ENCODE data around the gene PML. TPM values are rescaled to one million over a fixed set of nuclear protein-coding genes. Genes with fewer than 3 reads are reported as not detected.
"Not testable (repeated sequence)": the region's sequence is repeated elsewhere in the genome, so short reads cannot be mapped to it uniquely, and the experiment has no call there.

PML gene
- total RNA-seq, 5 donors from 2014 or later (not counting 1 experiment from before 2014, with no cell fraction given): 43.0 to 79.8 (median 60.7) TPM

- H3K27me3 Mint-ChIP-seq: peaks cover 4 to 20% of the 10 kb centered on the region in 2 donors
- H3K9me3 Mint-ChIP-seq: no peaks in the 10 kb centered on the region
- ChIA-PET POLR2A (interaction anchor here (0.5 to 0.7 kb wide), 2 partner anchors 17 to 23 kb away, joined by 4 to 5 read pairs; no protein-coding TSS in a partner anchor), CTCF (interaction anchor here (0.6 to 3.8 kb wide), 33 partner anchors 9 to 1069 kb away, joined by 3 to 19 read pairs (median 4); partner anchors contain the start of genes PML (in 2 of the 2) and STOML1 (in 1 of the 2))
- peak overlapping the region in 1 of 2 donors; percentile 43 for H3K27ac Mint-ChIP-seq
- Histone ChIP-seq H3K36me3 (ENCODE audit: control insufficient read depth in 2 of 2, extremely low read depth in 1 of 2, insufficient read depth in 1 of 2, low read length in 1 of 2) (no peaks in the 10 kb centered on the region), H3K4me3 (ENCODE audit: control insufficient read depth in 1 of 2, extremely low read depth in 1 of 2, low read length in 1 of 2) (peak overlapping the region in 1 of 2 donors; percentile 26), H3K4me1 (ENCODE audit: control insufficient read depth in 1 of 2, extremely low read depth in 1 of 2, insufficient read depth in 2 of 2, low read length in 2 of 2) (peaks cover 2 to 26% of the 10 kb centered on the region in 2 experiments), H3K27me3 (replicated peaks in 1 of 2; ENCODE audit: control insufficient read depth in 2 of 2, extremely low read depth in 1 of 2, insufficient read depth in 2 of 2, low read length in 1 of 2) (peaks cover 0 to 25% of the 10 kb centered on the region in 2 experiments), H3K27ac (ENCODE audit: low read length) (no peak overlapping the region), H3K9me3 (no peaks in the 10 kb centered on the region)
- H3K4me1 Mint-ChIP-seq: peaks cover 31 to 34% (median 34%) of the 10 kb centered on the region in 3 donors
- H3K36me3 Mint-ChIP-seq: no peaks in the 10 kb centered on the region
- peak; percentile 53 to 87 (median 69) for DNase-seq
- peak; percentile 82 to 85 (median 84) for ATAC-seq (replicated peaks in 1 of 4)
- WGBS (ENCODE audit: insufficient coverage): 25% methylated on average over 20 of the region's 26 CpGs
- H3K4me3 Mint-ChIP-seq: peak overlapping the region in 2 of 3 donors; percentile 17 to 43
These were observed 21.4 kb upstream of the PML start for GRCh38 chr15:73972984-73973682.

- not testable (repeated sequence) for H3K27ac Mint-ChIP-seq; ATAC-seq (replicated peaks in 1 of 4); H3K36me3 Mint-ChIP-seq; H3K4me3 ChIP-seq (ENCODE audit: control insufficient read depth in 1 of 2, extremely low read depth in 1 of 2, low read length in 1 of 2); H3K9me3 Mint-ChIP-seq; H3K27ac ChIP-seq (ENCODE audit: low read length); H3K9me3 ChIP-seq; H3K36me3 ChIP-seq (ENCODE audit: control insufficient read depth in 2 of 2, extremely low read depth in 1 of 2, insufficient read depth in 1 of 2, low read length in 1 of 2); DNase-seq; H3K4me3 Mint-ChIP-seq
- H3K4me1 ChIP-seq (ENCODE audit: control insufficient read depth in 1 of 2, extremely low read depth in 1 of 2, insufficient read depth in 2 of 2, low read length in 2 of 2): peaks cover 2 to 26% of the 10 kb centered on the region in 2 experiments
- CTCF ChIA-PET: interaction anchor here (0.6 to 3.8 kb wide), 13 partner anchors 8 to 1673 kb away, joined by 3 to 19 read pairs (median 5); partner anchors contain the start of gene PML (in 1 of the 2)
- Mint-ChIP-seq H3K4me1 (peaks cover 28 to 34% (median 30%) of the 10 kb centered on the region in 3 donors), H3K27me3 (peaks cover 4 to 20% of the 10 kb centered on the region in 2 donors)
- H3K27me3 ChIP-seq (replicated peaks in 1 of 2; ENCODE audit: control insufficient read depth in 2 of 2, extremely low read depth in 1 of 2, insufficient read depth in 2 of 2, low read length in 1 of 2): peaks cover 0 to 29% of the 10 kb centered on the region in 2 experiments
- POLR2A ChIA-PET: interaction anchor here (0.6 kb wide), 2 partner anchors 19 to 54 kb away, joined by 3 to 4 read pairs; no protein-coding TSS in a partner anchor
- 98% methylated on average over 39 of the region's 39 CpGs for WGBS (ENCODE audit: insufficient coverage)
These were observed 20.8 kb upstream of the PML start for GRCh38 chr15:73973683-73974200.

GRCh38 chr15:73975440-73976125, 18.9 kb upstream of the PML start:
- H3K4me3 Mint-ChIP-seq: peak overlapping the region in 1 of 3 donors; percentile 61
- ATAC-seq (replicated peaks in 1 of 4) (peak in 2 of 4 experiments; percentile 62 to 76), DNase-seq (peak in 25 of 35 experiments; percentile 23 to 72 (median 53))
- WGBS (ENCODE audit: insufficient coverage): 36% methylated on average over 9 of the region's 18 CpGs
- H3K4me1 ChIP-seq (ENCODE audit: control insufficient read depth in 1 of 2, extremely low read depth in 1 of 2, insufficient read depth in 2 of 2, low read length in 2 of 2): peaks cover 2 to 26% of the 10 kb centered on the region in 2 experiments
- H3K27me3 ChIP-seq (replicated peaks in 1 of 2; ENCODE audit: control insufficient read depth in 2 of 2, extremely low read depth in 1 of 2, insufficient read depth in 2 of 2, low read length in 1 of 2): peaks cover 0 to 31% of the 10 kb centered on the region in 2 experiments
- POLR2A ChIA-PET: interaction anchor here (0.6 to 0.7 kb wide), 5 partner anchors 19 to 1768 kb away, joined by 3 to 6 read pairs (median 3); partner anchors contain the start of gene PML (in 1 of the 2)
- H3K27me3 Mint-ChIP-seq: peaks cover 4 to 20% of the 10 kb centered on the region in 2 donors
- H3K9me3 ChIP-seq; H3K4me3 ChIP-seq (ENCODE audit: control insufficient read depth in 1 of 2, extremely low read depth in 1 of 2, low read length in 1 of 2); H3K36me3 Mint-ChIP-seq; H3K9me3 Mint-ChIP-seq; H3K36me3 ChIP-seq (ENCODE audit: control insufficient read depth in 2 of 2, extremely low read depth in 1 of 2, insufficient read depth in 1 of 2, low read length in 1 of 2); H3K27ac ChIP-seq (ENCODE audit: low read length): not testable (repeated sequence)
- peaks cover 32 to 38% (median 36%) of the 10 kb centered on the region in 3 donors for H3K4me1 Mint-ChIP-seq
- peak overlapping the region in 1 of 2 donors; percentile 19 for H3K27ac Mint-ChIP-seq
- CTCF ChIA-PET: interaction anchor here (0.6 to 3.8 kb wide), 6 partner anchors 14 to 285 kb away, joined by 3 to 19 read pairs (median 4); partner anchors contain the start of gene PML (in 1 of the 2)

- ChIA-PET CTCF (interaction anchor here in 1 of 2 donors (1.0 kb wide), 1 partner anchor 69 kb away, joined by 3 read pairs; no protein-coding TSS in a partner anchor), POLR2A (interaction anchor here in 1 of 2 donors (0.6 kb wide), 1 partner anchor 513 kb away, joined by 18 read pairs; no protein-coding TSS in a partner anchor)
- H3K9me3 ChIP-seq: no peaks in the 10 kb centered on the region
- DNase-seq (no peak), ATAC-seq (replicated peaks in 1 of 4) (no peak)
- H3K27me3 ChIP-seq (replicated peaks in 1 of 2; ENCODE audit: control insufficient read depth in 2 of 2, extremely low read depth in 1 of 2, insufficient read depth in 2 of 2, low read length in 1 of 2): peaks cover 0 to 30% of the 10 kb centered on the region in 2 experiments
- peaks cover 47 to 55% (median 51%) of the 10 kb centered on the region in 3 donors for H3K4me1 Mint-ChIP-seq
- H3K4me3 ChIP-seq (ENCODE audit: control insufficient read depth in 1 of 2, extremely low read depth in 1 of 2, low read length in 1 of 2): no peak overlapping the region
- H3K27me3 Mint-ChIP-seq: peaks cover 4 to 20% of the 10 kb centered on the region in 2 donors
- peaks cover 2 to 42% of the 10 kb centered on the region in 2 experiments for H3K4me1 ChIP-seq (ENCODE audit: control insufficient read depth in 1 of 2, extremely low read depth in 1 of 2, insufficient read depth in 2 of 2, low read length in 2 of 2)
- H3K4me3 Mint-ChIP-seq: no peak overlapping the region
- H3K36me3 ChIP-seq (ENCODE audit: control insufficient read depth in 2 of 2, extremely low read depth in 1 of 2, insufficient read depth in 1 of 2, low read length in 1 of 2): peaks cover 0 to 1% of the 10 kb centered on the region in 2 donors
- no peak overlapping the region for H3K27ac ChIP-seq (ENCODE audit: low read length)
- 95% methylated on average over 2 of the region's 3 CpGs for WGBS (ENCODE audit: insufficient coverage)
- no peak overlapping the region for H3K27ac Mint-ChIP-seq
- no peaks in the 10 kb centered on the region for H3K9me3 Mint-ChIP-seq
- peaks cover under 1% of the 10 kb centered on the region for H3K36me3 Mint-ChIP-seq
These were observed 15.6 kb upstream of the PML start for GRCh38 chr15:73978896-73979295.

- ATAC-seq (replicated peaks in 1 of 4) (no peak), DNase-seq (no peak)
- Histone ChIP-seq H3K36me3 (ENCODE audit: control insufficient read depth in 2 of 2, extremely low read depth in 1 of 2, insufficient read depth in 1 of 2, low read length in 1 of 2) (peaks cover 4 to 5% of the 10 kb centered on the region in 2 donors), H3K4me3 (ENCODE audit: control insufficient read depth in 1 of 2, extremely low read depth in 1 of 2, low read length in 1 of 2) (no peak overlapping the region), H3K4me1 (ENCODE audit: control insufficient read depth in 1 of 2, extremely low read depth in 1 of 2, insufficient read depth in 2 of 2, low read length in 2 of 2) (peaks cover 2 to 42% of the 10 kb centered on the region in 2 experiments), H3K27ac (ENCODE audit: low read length) (no peak overlapping the region), H3K9me3 (no peaks in the 10 kb centered on the region), H3K27me3 (replicated peaks in 1 of 2; ENCODE audit: control insufficient read depth in 2 of 2, extremely low read depth in 1 of 2, insufficient read depth in 2 of 2, low read length in 1 of 2) (peaks cover 0 to 26% of the 10 kb centered on the region in 2 experiments)
- H3K4me1 Mint-ChIP-seq: peaks cover 49 to 56% (median 50%) of the 10 kb centered on the region in 3 donors
- H3K27ac Mint-ChIP-seq: no peak overlapping the region
- ChIA-PET CTCF (interaction anchor here (0.6 to 0.7 kb wide), 3 partner anchors 51 to 894 kb away, joined by 8 to 9 read pairs (median 9); partner anchors contain the start of gene SCAMP2 (in 1 of the 2)), POLR2A (no interaction called here)
- WGBS (ENCODE audit: insufficient coverage): no CpG with 5 or more reads among the region's 1 CpG
- H3K36me3 Mint-ChIP-seq: peaks cover 7% of the 10 kb centered on the region
- no peaks in the 10 kb centered on the region for H3K9me3 Mint-ChIP-seq
- peaks cover 4 to 14% of the 10 kb centered on the region in 2 donors for H3K27me3 Mint-ChIP-seq
- no peak overlapping the region for H3K4me3 Mint-ChIP-seq
These were observed 14.9 kb upstream of the PML start for GRCh38 chr15:73979636-73980035.
